Activated CD8-positive, alpha-beta T cell treated with anti-CD3 and anti-CD28 coated beads for 36 hours (primary cell): Measurements from ENCODE around the gene EPHA6. TPM values are rescaled to one million over a fixed set of nuclear protein-coding genes. Genes with fewer than 3 reads are reported as not detected.

Experiments
- ATAC-seq: fragments of 200-7000 bp; cut with Tn5 transposase; one replicate; pipeline ENCODE4 v1.10.0; 2021; ENCODE audit warnings: mild to moderate bottlenecking, moderate library complexity
- CTCF ChIA-PET: fragments of 350-600 bp; sonication (Branson Sonifier 250); formaldehyde crosslinking; loops from one replicate; lab custom pipeline; 2021; ENCODE audit warnings: antibody characterized with exemption; lab: Charles Lee
- POLR2A ChIA-PET: fragments of 350-600 bp; sonication (Branson Sonifier 250); formaldehyde crosslinking; loops from one replicate; lab custom pipeline; 2021; ENCODE audit warnings: antibody characterized with exemption; lab: Charles Lee
- DNase-seq: peaks from one replicate; pipeline ENCODE4 v3.0.0-alpha.2; 2020
- H3K27ac Mint-ChIP-seq: one replicate; pipeline ENCODE4 v1.8.0; 2021; ENCODE audit warnings: mild to moderate bottlenecking, mixed read lengths
- H3K27me3 Mint-ChIP-seq: one replicate; pipeline ENCODE4 v1.8.0; 2021; ENCODE audit warnings: mixed read lengths
- H3K36me3 Mint-ChIP-seq: one replicate; pipeline ENCODE4 v1.8.0; 2021; ENCODE audit warnings: low read depth, mixed read lengths
- H3K4me1 Mint-ChIP-seq: one replicate; pipeline ENCODE4 v1.8.0; 2021; ENCODE audit warnings: low read depth, mixed read lengths
- H3K4me3 Mint-ChIP-seq: one replicate; pipeline ENCODE4 v1.8.0; 2021; ENCODE audit warnings: mild to moderate bottlenecking, moderate library complexity, mixed read lengths
- H3K9me3 Mint-ChIP-seq: one replicate; pipeline ENCODE4 v1.8.0; 2021; ENCODE audit warnings: mixed read lengths
- CTCF ChIP-seq: fragments of 200-600 bp; IDR thresholded peaks from one replicate; pipeline ENCODE4 v1.8.0; 2022; ENCODE audit warnings: antibody characterized with exemption, mild to moderate bottlenecking
- intact Hi-C: fragments of 100-400 bp; cut with micrococcal nuclease; formaldehyde crosslinking; loops from one replicate; pipeline ENCODE4 v1.10.0; 2022
- total RNA-seq, 2 experiments: library from RNA; stranded (reverse); gene quantifications; one replicate each; pipeline ENCODE4 v1.2.3, GENCODE V29; 2021

The EPHA6 gene
- total RNA-seq, 2 experiments from 2014 or later, result not detected

GRCh38 chr3:97201814-97202213, 387.4 kb downstream of the EPHA6 start:
- DNase-seq, result no peak
- Mint-ChIP-seq H3K36me3 (no peaks in the 10 kb centered on the region), H3K4me1 (no peaks in the 10 kb centered on the region), H3K4me3 (no peak overlapping the region), H3K27me3 (no peaks in the 10 kb centered on the region), H3K27ac (no peak overlapping the region), H3K9me3 (no peaks in the 10 kb centered on the region)
- TF ChIP-seq CTCF, result no peak
- ChIA-PET POLR2A (no interaction called here), CTCF (no interaction called here)
- intact Hi-C loops, result no loop called here
- no peak for ATAC-seq

GRCh38 chr3:97228966-97229365, 414.6 kb downstream of the EPHA6 start:
- no peak for ATAC-seq

GRCh38 chr3:97230486-97230885, 416.1 kb downstream of the EPHA6 start:
- Mint-ChIP-seq H3K4me1 (no peaks in the 10 kb centered on the region), H3K27ac (no peak overlapping the region), H3K4me3 (no peak overlapping the region), H3K27me3 (no peaks in the 10 kb centered on the region), H3K9me3 (no peaks in the 10 kb centered on the region), H3K36me3 (no peaks in the 10 kb centered on the region)
- ATAC-seq, result no peak
- CTCF ChIA-PET, result no interaction called here
- POLR2A ChIA-PET, result no interaction called here
- no peak for TF ChIP-seq CTCF
- DNase-seq, result no peak
- intact Hi-C loops, result no loop called here

More at GRCh38 chr3:97228966-97229365, 414.6 kb downstream of the EPHA6 start:
- H3K4me3 Mint-ChIP-seq, result no peak overlapping the region
- H3K9me3 Mint-ChIP-seq, result no peaks in the 10 kb centered on the region
- no peak for TF ChIP-seq CTCF
- POLR2A ChIA-PET, result no interaction called here
- intact Hi-C loops, result no loop called here
- DNase-seq, result no peak
- H3K27me3 Mint-ChIP-seq, result no peaks in the 10 kb centered on the region
- H3K4me1 Mint-ChIP-seq, result no peaks in the 10 kb centered on the region
- no peaks in the 10 kb centered on the region for H3K36me3 Mint-ChIP-seq
- CTCF ChIA-PET, result no interaction called here
- no peak overlapping the region for H3K27ac Mint-ChIP-seq

GRCh38 chr3:97232393-97233034, 418.1 kb downstream of the EPHA6 start:
- DNase-seq (no peak), ATAC-seq (no peak)
- POLR2A ChIA-PET, result no interaction called here
- intact Hi-C loops, result no loop called here
- CTCF ChIA-PET, result no interaction called here
- H3K4me1 Mint-ChIP-seq, result no peaks in the 10 kb centered on the region
- H3K9me3 Mint-ChIP-seq, result no peaks in the 10 kb centered on the region
- H3K36me3 Mint-ChIP-seq, result no peaks in the 10 kb centered on the region
- no peak for TF ChIP-seq CTCF
- no peaks in the 10 kb centered on the region for H3K27me3 Mint-ChIP-seq
- no peak overlapping the region for H3K4me3 Mint-ChIP-seq
- H3K27ac Mint-ChIP-seq, result no peak overlapping the region

GRCh38 chr3:97235179-97235578, 420.8 kb downstream of the EPHA6 start:
- ChIA-PET CTCF (no interaction called here), POLR2A (no interaction called here)
- H3K27ac Mint-ChIP-seq, result no peak overlapping the region
- H3K36me3 Mint-ChIP-seq, result no peaks in the 10 kb centered on the region
- no peak for TF ChIP-seq CTCF
- no peaks in the 10 kb centered on the region for H3K4me1 Mint-ChIP-seq
- no peak for ATAC-seq
- intact Hi-C loops, result no loop called here
- DNase-seq, result no peak
- H3K9me3 Mint-ChIP-seq, result no peaks in the 10 kb centered on the region
- H3K27me3 Mint-ChIP-seq, result no peaks in the 10 kb centered on the region
- no peak overlapping the region for H3K4me3 Mint-ChIP-seq
